CD4-positive, alpha-beta T cell (primary cell): ENCODE data around the gene DONSON. TPM values are rescaled to one million over a fixed set of nuclear protein-coding genes. Genes with fewer than 3 reads are reported as not detected.
"Not testable (repeated sequence)": the region's sequence is repeated elsewhere in the genome, so short reads cannot be mapped to it uniquely, and the experiment has no call there.

Experiments used
- ATAC-seq: fragments of 200-7000 bp; cut with Tn5 transposase; one replicate; pipeline ENCODE4 v1.10.0; 2022; ENCODE audit warnings: mild to moderate bottlenecking; ENCODE audit not compliant: poor library complexity
- CTCF ChIA-PET: fragments of 350-600 bp; sonication (Branson Sonifier 250); formaldehyde crosslinking; loops from one replicate; lab custom pipeline; 2021; ENCODE audit warnings: antibody characterized with exemption, inconsistent platforms; lab: Charles Lee
- POLR2A ChIA-PET: fragments of 350-600 bp; sonication (Branson Sonifier 250); formaldehyde crosslinking; loops from one replicate; lab custom pipeline; 2021; ENCODE audit warnings: antibody characterized with exemption, inconsistent platforms; lab: Charles Lee
- DNase-seq, 14 experiments: peaks; one replicate each; pipeline ENCODE4 v3.0.0-alpha.2; 2013 to 2020; ENCODE audit warnings: mixed read lengths in 2 of 14
- H3K27ac ChIP-seq, 2 donors: one replicate each; pipeline versions ENCODE4 v1.5.1 to v1.7.0; 2013; ENCODE audit warnings: low read length in 2 of 2, low read depth in 1 of 2, mild to moderate bottlenecking in 1 of 2
- H3K27me3 ChIP-seq, 2 experiments: 1 replicate in 1 of 2; 2 replicates in 1 of 2; pipeline versions ENCODE4 v1.6.1 to v1.7.0; 2013; ENCODE audit warnings: low read length in 2 of 2, control low read depth in 1 of 2, mild to moderate bottlenecking in 1 of 2, moderate library complexity in 1 of 2; ENCODE audit not compliant: insufficient read depth in 2 of 2, control insufficient read depth in 1 of 2
- H3K36me3 ChIP-seq: one replicate; pipeline ENCODE4 v1.6.1; 2013; ENCODE audit warnings: low read length, control low read depth; ENCODE audit not compliant: insufficient read depth
- H3K4me1 ChIP-seq: one replicate; pipeline ENCODE4 v1.6.1; 2013; ENCODE audit warnings: low read length, control low read depth; ENCODE audit not compliant: insufficient read depth
- H3K4me3 ChIP-seq: one replicate; pipeline ENCODE4 v1.5.1; 2013; ENCODE audit warnings: mild to moderate bottlenecking, low read length, moderate library complexity
- H3K9me3 ChIP-seq, 2 experiments: 1 replicate in 1 of 2; 2 replicates in 1 of 2; pipeline versions ENCODE4 v1.6.1 to v1.7.0; 2013; ENCODE audit warnings: low read length in 2 of 2, mild to moderate bottlenecking in 2 of 2, control low read depth in 1 of 2, moderate library complexity in 1 of 2; ENCODE audit not compliant: control insufficient read depth in 1 of 2, insufficient read depth in 1 of 2
- H3K27ac Mint-ChIP-seq: one replicate; pipeline ENCODE4 v1.8.0; 2020; ENCODE audit warnings: mixed read lengths
- H3K27me3 Mint-ChIP-seq: one replicate; pipeline ENCODE4 v1.8.0; 2021; ENCODE audit warnings: mixed read lengths
- H3K36me3 Mint-ChIP-seq: one replicate; pipeline ENCODE4 v1.8.0; 2021; ENCODE audit warnings: low read depth, mixed read lengths
- H3K4me1 Mint-ChIP-seq: one replicate; pipeline ENCODE4 v1.8.0; 2021; ENCODE audit warnings: low read depth, mixed read lengths
- H3K4me3 Mint-ChIP-seq: one replicate; pipeline ENCODE4 v1.8.0; 2020; ENCODE audit warnings: mild to moderate bottlenecking, mixed read lengths
- H3K9me3 Mint-ChIP-seq: one replicate; pipeline ENCODE4 v1.8.0; 2020; ENCODE audit warnings: mixed read lengths
- intact Hi-C, 2 experiments: fragments of 100-400 bp; cut with DNase I in 1 of 2; cut with micrococcal nuclease in 1 of 2; formaldehyde crosslinking; loops; one replicate each; pipeline versions ENCODE4 v1.15.1 to v1.9.0; 2023 to 2025; cut with DNase I, micrococcal nuclease
- total RNA-seq, 174 experiments: library from RNA in 2 of 174; stranded (reverse) in 2 of 174; gene quantifications; one replicate each; pipeline ENCODE4 v1.2.3 and lab custom pipeline; 2021 to 2026
- TF ChIP-seq, protein P1 (sequence below): fragments of 200-600 bp; IDR thresholded peaks from one replicate; pipeline ENCODE4 v1.8.0; 2022; ENCODE audit warnings: antibody characterized with exemption, mild to moderate bottlenecking

The DONSON gene
- total RNA-seq, 2 experiments from 2014 or later, result 11.9 to 13.5 TPM

GRCh38 chr21:33578959-33579542, 9.4 kb downstream of the DONSON start:
- intact Hi-C loops, result no loop called here
- ATAC-seq (no peak), DNase-seq (no peak)
- Histone ChIP-seq H3K4me1 (no peaks in the 10 kb centered on the region), H3K27me3 (no peaks in the 10 kb centered on the region), H3K27ac (no peak overlapping the region), H3K9me3 (no peaks in the 10 kb centered on the region), H3K4me3 (no peak overlapping the region), H3K36me3 (peaks cover 41% of the 10 kb centered on the region)
- Mint-ChIP-seq H3K4me3 (no peak overlapping the region), H3K27me3 (no peaks in the 10 kb centered on the region), H3K36me3 (peaks cover 34% of the 10 kb centered on the region), H3K9me3 (no peaks in the 10 kb centered on the region), H3K4me1 (no peaks in the 10 kb centered on the region), H3K27ac (peak overlapping the region; percentile 24)
- TF ChIP-seq, protein P1, sequence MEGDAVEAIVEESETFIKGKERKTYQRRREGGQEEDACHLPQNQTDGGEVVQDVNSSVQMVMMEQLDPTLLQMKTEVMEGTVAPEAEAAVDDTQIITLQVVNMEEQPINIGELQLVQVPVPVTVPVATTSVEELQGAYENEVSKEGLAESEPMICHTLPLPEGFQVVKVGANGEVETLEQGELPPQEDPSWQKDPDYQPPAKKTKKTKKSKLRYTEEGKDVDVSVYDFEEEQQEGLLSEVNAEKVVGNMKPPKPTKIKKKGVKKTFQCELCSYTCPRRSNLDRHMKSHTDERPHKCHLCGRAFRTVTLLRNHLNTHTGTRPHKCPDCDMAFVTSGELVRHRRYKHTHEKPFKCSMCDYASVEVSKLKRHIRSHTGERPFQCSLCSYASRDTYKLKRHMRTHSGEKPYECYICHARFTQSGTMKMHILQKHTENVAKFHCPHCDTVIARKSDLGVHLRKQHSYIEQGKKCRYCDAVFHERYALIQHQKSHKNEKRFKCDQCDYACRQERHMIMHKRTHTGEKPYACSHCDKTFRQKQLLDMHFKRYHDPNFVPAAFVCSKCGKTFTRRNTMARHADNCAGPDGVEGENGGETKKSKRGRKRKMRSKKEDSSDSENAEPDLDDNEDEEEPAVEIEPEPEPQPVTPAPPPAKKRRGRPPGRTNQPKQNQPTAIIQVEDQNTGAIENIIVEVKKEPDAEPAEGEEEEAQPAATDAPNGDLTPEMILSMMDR, result no peak
- ChIA-PET CTCF (no interaction called here), POLR2A (interaction anchor here (1.6 kb wide), 1 partner anchor 9 kb away, joined by 9 read pairs; the partner anchor contains the start of gene DONSON)

DNA sequence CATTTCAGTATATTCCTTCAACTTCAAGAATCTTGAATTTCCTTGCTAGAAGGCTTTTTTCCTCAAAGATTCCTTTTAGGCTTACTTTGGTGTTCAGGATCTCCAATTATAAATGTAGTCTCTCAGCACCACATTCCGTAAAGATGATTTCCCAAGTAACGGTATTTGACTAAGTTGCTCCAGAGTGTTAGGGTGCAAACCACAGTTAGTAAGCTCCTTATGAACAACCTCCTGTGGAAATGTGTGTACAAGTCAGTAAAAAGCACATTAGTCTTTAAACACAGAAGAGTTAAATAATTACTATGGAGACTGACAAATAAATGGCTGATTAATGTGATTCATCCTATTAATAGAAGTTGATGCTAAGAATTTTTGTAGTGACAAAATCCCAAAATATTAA, 10.3 kb downstream of the DONSON start:
- no peak overlapping the region for H3K4me3 Mint-ChIP-seq
- no peaks in the 10 kb centered on the region for H3K9me3 Mint-ChIP-seq
- H3K36me3 ChIP-seq, result peaks cover 49% of the 10 kb centered on the region
- peaks cover 40% of the 10 kb centered on the region for H3K36me3 Mint-ChIP-seq
- H3K27ac ChIP-seq, result no peak overlapping the region
- no peaks in the 10 kb centered on the region for H3K4me1 Mint-ChIP-seq
- DNase-seq, result no peak
- TF ChIP-seq, protein P1, result no peak
- H3K4me3 ChIP-seq, result no peak overlapping the region
- no peaks in the 10 kb centered on the region for H3K27me3 ChIP-seq
- no peaks in the 10 kb centered on the region for H3K4me1 ChIP-seq
- ChIA-PET POLR2A (interaction anchor here (1.6 kb wide), 1 partner anchor 10 kb away, joined by 9 read pairs; the partner anchor contains the start of gene DONSON), CTCF (no interaction called here)
- H3K9me3 ChIP-seq, result no peaks in the 10 kb centered on the region
- peak overlapping the region; percentile 24 for H3K27ac Mint-ChIP-seq
- ATAC-seq, result no peak
- no peaks in the 10 kb centered on the region for H3K27me3 Mint-ChIP-seq
- intact Hi-C loops, result no loop called here

GRCh38 chr21:33576741-33577141, 11.7 kb downstream of the DONSON start:
- H3K4me1 ChIP-seq, H3K27me3 ChIP-seq, H3K27me3 Mint-ChIP-seq, DNase-seq, H3K4me3 Mint-ChIP-seq, intact Hi-C loops, H3K9me3 Mint-ChIP-seq, H3K27ac ChIP-seq, H3K4me3 ChIP-seq, H3K9me3 ChIP-seq, H3K4me1 Mint-ChIP-seq, ATAC-seq, CTCF ChIA-PET: not testable (repeated sequence)
- POLR2A ChIA-PET, result interaction anchor here (0.9 kb wide), 1 partner anchor 33 kb away, joined by 3 read pairs; the partner anchor contains the start of gene SON
- H3K36me3 ChIP-seq, result peaks cover 62% of the 10 kb centered on the region
- Mint-ChIP-seq H3K27ac (peak overlapping the region; percentile 31), H3K36me3 (peaks cover 55% of the 10 kb centered on the region)
